HEK293T (cell line): ENCODE results near the gene PHLPP1.

Experiments used
- ARNT ChIP-seq: fragments of 450-650 bp; IDR thresholded peaks from 2 replicates; pipeline ENCODE4 v1.6.1; 2017; ENCODE audit warnings: mild to moderate bottlenecking
- BHLHE40 ChIP-seq: fragments of 450-650 bp; IDR thresholded peaks from 2 replicates; pipeline ENCODE4 v1.6.1; 2016; ENCODE audit warnings: mild to moderate bottlenecking, moderate library complexity, borderline replicate concordance
- CTBP1 ChIP-seq: fragments of 450-650 bp; IDR thresholded peaks from 2 replicates; pipeline ENCODE4 v1.6.1; 2016; ENCODE audit warnings: borderline replicate concordance
- ELF4 ChIP-seq: fragments of 450-650 bp; IDR thresholded peaks from 2 replicates; pipeline ENCODE4 v1.6.1; 2017; ENCODE audit warnings: antibody characterized with exemption
- FOXA1 ChIP-seq: fragments of 450-650 bp; IDR thresholded peaks from 2 replicates; pipeline ENCODE4 v1.6.1; 2016; ENCODE audit warnings: mild to moderate bottlenecking
- FOXK2 ChIP-seq: fragments of 450-650 bp; IDR thresholded peaks from 2 replicates; pipeline ENCODE4 v1.6.1; 2016; ENCODE audit warnings: mild to moderate bottlenecking
- FOXM1 ChIP-seq: fragments of 450-650 bp; IDR thresholded peaks from 2 replicates; pipeline ENCODE4 v1.6.1; 2017; ENCODE audit warnings: mild to moderate bottlenecking, borderline replicate concordance
- HDGF ChIP-seq: fragments of 450-650 bp; IDR thresholded peaks from 2 replicates; pipeline ENCODE4 v1.6.1; 2017; ENCODE audit warnings: antibody characterized with exemption, borderline replicate concordance
- NFRKB ChIP-seq: fragments of 450-650 bp; IDR thresholded peaks from 2 replicates; pipeline ENCODE4 v1.6.1; 2016; ENCODE audit warnings: mild to moderate bottlenecking, moderate library complexity
- PKNOX1 ChIP-seq: fragments of 450-650 bp; IDR thresholded peaks from 2 replicates; pipeline ENCODE4 v1.6.1; 2016
- SP1 ChIP-seq: fragments of 450-650 bp; IDR thresholded peaks from 2 replicates; pipeline ENCODE4 v1.6.1; 2017
- SUZ12 ChIP-seq: fragments of 450-650 bp; IDR thresholded peaks from 2 replicates; pipeline ENCODE4 v1.6.1; 2016; ENCODE audit warnings: mild to moderate bottlenecking
- ZNF384 ChIP-seq: fragments of 450-650 bp; IDR thresholded peaks from 2 replicates; pipeline ENCODE4 v1.6.1; 2016

GRCh38 chr18:62933261-62933887, 218.0 kb downstream of the PHLPP1 start:
- TF ChIP-seq NFRKB (no peak), SP1 (no peak), BHLHE40 (no peak), ARNT (no peak), SUZ12 (no peak), FOXK2 (no peak), FOXA1 (no peak), FOXM1 (no peak), ELF4 (no peak), ZNF384 (no peak), HDGF (no peak), CTBP1 (no peak), PKNOX1 (no peak)
